ENCODE results near the gene PDIA5. TPM values are rescaled to one million over a fixed set of nuclear protein-coding genes. Genes with fewer than 3 reads are reported as not detected.

Gene PDIA5
- total and polyA plus RNA-seq, 4 donors: 36.8 to 94.6 (median 63.3) TPM

DNA sequence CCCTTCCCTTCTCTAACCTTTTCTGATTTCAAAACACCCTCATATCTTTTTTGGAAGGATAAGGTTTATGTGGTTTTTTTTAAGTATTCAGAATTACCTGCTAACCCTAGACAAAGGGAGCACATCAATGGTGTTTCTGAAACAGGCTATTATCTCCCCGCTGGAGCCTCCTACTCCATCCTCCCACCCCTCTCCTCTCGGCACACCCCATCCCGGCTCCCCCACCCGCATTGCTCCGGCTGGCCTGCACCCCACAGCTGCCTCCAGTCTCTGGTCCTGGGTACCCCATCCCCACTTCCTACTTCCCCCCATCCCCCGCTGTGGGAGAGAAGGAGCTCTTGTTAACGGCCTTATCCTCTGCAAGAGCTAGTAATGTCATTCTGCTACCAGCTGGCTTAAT, 59.2 kb downstream of the PDIA5 start (continued):
- TF ChIP-seq ZBTB33 (IDR thresholded peaks at IDR 0.05) (no peak), EGR1 (IDR thresholded peaks at IDR 0.05; ENCODE audit: low read depth in 2 of 2) (no peak), RAD21 (IDR thresholded peaks at IDR 0.05) (no peak), TAF1 (conservative IDR thresholded peaks at IDR 0.05) (no peak), FOXA2 (IDR thresholded peaks at IDR 0.05) (no peak)
- TF ChIP-seq, protein P1, sequence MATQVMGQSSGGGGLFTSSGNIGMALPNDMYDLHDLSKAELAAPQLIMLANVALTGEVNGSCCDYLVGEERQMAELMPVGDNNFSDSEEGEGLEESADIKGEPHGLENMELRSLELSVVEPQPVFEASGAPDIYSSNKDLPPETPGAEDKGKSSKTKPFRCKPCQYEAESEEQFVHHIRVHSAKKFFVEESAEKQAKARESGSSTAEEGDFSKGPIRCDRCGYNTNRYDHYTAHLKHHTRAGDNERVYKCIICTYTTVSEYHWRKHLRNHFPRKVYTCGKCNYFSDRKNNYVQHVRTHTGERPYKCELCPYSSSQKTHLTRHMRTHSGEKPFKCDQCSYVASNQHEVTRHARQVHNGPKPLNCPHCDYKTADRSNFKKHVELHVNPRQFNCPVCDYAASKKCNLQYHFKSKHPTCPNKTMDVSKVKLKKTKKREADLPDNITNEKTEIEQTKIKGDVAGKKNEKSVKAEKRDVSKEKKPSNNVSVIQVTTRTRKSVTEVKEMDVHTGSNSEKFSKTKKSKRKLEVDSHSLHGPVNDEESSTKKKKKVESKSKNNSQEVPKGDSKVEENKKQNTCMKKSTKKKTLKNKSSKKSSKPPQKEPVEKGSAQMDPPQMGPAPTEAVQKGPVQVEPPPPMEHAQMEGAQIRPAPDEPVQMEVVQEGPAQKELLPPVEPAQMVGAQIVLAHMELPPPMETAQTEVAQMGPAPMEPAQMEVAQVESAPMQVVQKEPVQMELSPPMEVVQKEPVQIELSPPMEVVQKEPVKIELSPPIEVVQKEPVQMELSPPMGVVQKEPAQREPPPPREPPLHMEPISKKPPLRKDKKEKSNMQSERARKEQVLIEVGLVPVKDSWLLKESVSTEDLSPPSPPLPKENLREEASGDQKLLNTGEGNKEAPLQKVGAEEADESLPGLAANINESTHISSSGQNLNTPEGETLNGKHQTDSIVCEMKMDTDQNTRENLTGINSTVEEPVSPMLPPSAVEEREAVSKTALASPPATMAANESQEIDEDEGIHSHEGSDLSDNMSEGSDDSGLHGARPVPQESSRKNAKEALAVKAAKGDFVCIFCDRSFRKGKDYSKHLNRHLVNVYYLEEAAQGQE (IDR thresholded peaks at IDR 0.05): no peak

- TF ChIP-seq ZBTB33 (IDR thresholded peaks at IDR 0.05) (no peak), FOXA2 (IDR thresholded peaks at IDR 0.05) (no peak), JUND (IDR thresholded peaks at IDR 0.05) (no peak), EGR1 (IDR thresholded peaks at IDR 0.05; ENCODE audit: low read depth in 2 of 2) (no peak), HNF4A (conservative IDR thresholded peaks at IDR 0.05) (no peak), NR2F2 (IDR thresholded peaks at IDR 0.05) (no peak), HNF4G (IDR thresholded peaks at IDR 0.05) (no peak), YY1 (IDR thresholded peaks at IDR 0.05) (no peak), CTCF (IDR thresholded peaks at IDR 0.05; ENCODE audit: low read depth, low read length, missing input control) (no peak), ATF3 (IDR thresholded peaks at IDR 0.05) (no peak), FOXA1 (IDR thresholded peaks at IDR 0.05) (no peak), GABPA (IDR thresholded peaks at IDR 0.05 in 1 of 2, conservative IDR thresholded peaks at IDR 0.05 in 1 of 2) (no peak), SP1 (IDR thresholded peaks at IDR 0.05) (no peak)
- TF ChIP-seq, protein P1 (IDR thresholded peaks at IDR 0.05): no peak
- TF ChIP-seq, protein P2, sequence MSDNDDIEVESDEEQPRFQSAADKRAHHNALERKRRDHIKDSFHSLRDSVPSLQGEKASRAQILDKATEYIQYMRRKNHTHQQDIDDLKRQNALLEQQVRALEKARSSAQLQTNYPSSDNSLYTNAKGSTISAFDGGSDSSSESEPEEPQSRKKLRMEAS (IDR thresholded peaks at IDR 0.05): no peak
- Histone ChIP-seq H3K27ac (ENCODE audit: low read depth in 1 of 2, low read length in 2 of 2) (no peak overlapping the region), H3K36me3 (ENCODE audit: control insufficient read depth in 4 of 4, insufficient read depth in 3 of 4, low read depth in 1 of 4, low read length in 3 of 4) (peaks cover 4 to 64% (median 40%) of the 10 kb centered on the region in 4 donors), H3K4me1 (ENCODE audit: control insufficient read depth in 4 of 4, insufficient read depth in 4 of 4, low read length in 3 of 4) (peaks cover 4 to 28% (median 21%) of the 10 kb centered on the region in 4 donors), H3K4me3 (ENCODE audit: low read depth in 1 of 3, low read length in 3 of 3) (no peak overlapping the region), H3K9ac (ENCODE audit: low read depth in 1 of 2, low read length in 2 of 2) (no peak overlapping the region), H3K9me3 (ENCODE audit: control insufficient read depth in 4 of 4, low read length in 3 of 4) (no peaks in the 10 kb centered on the region), H3K27me3 (ENCODE audit: control insufficient read depth in 4 of 4, insufficient read depth in 4 of 4, low read length in 3 of 4) (no peaks in the 10 kb centered on the region)
- 96% methylated on average over 3 of the region's 3 CpGs for WGBS
- DNase-seq (ENCODE audit: low spot score): no peak
These were observed 59.8 kb downstream of the PDIA5 start for GRCh38 chr3:123126653-123127052.
